ENCODE data around the gene HPD.
"Not testable (repeated sequence)": the region's sequence is repeated elsewhere in the genome, so short reads cannot be mapped to it uniquely, and the experiment has no call there.

The HPD gene

DNA sequence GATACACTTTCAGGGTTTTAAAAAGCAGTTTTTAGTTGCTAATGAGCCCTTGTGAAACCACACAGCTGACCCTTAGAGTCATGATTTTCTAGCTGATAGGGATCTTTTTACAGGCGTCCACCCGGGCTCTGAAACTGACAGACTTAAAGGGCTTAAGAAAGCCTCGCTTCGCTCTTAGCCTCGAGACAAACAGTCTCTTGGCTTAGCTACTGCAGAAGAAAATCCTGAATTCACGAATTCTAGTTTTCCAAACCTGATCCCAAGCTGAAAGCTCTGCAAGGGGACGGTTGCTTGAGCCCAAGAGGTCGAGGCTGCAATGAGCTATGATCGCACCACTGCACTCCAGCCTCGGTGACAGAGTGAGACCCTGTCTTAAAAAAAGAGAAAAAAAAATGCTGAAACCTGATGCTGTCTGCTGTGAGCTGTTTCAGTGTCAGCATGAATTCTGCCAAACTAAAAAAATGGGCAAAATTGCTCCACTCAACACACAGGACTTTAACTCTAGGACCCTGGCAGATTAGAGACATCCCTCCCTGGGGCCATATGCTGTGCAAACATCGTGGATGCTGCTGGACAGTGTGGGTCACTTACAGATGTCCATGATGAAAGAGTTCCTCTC, 3.1 kb upstream of the HPD start:
- DNase-seq: no peak

- not testable (repeated sequence) for DNase-seq
Observed at GRCh38 chr12:121860699-121861098, 2.0 kb upstream of the HPD start.

GRCh38 chr12:121860257-121860656, 1.6 kb upstream of the HPD start:
- no peak for DNase-seq

DNA sequence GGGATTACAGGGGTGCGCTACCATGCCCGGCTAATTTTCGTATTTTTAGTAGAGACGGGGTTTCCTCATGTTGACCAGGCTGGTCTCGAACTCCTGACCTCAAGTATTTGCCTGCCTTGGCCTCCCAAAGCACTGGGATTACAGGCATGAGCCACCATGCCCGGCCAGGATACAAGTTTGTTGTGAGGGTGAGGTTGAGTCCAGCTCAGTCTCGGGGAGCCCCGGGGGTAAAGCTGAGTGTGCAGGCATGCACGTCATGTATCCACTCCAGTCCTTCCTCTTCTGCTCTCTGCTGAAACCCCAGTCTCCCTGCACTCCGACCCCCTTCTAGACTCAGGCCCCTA, 369 bp downstream of the HPD start:
- DNase-seq: no peak

GRCh38 chr12:121857322-121858246, 1.1 kb downstream of the HPD start:
- peak; percentile 23 for DNase-seq

- DNase-seq: not testable (repeated sequence)
Observed at GRCh38 chr12:121852392-121852791, 6.3 kb downstream of the HPD start.

DNA sequence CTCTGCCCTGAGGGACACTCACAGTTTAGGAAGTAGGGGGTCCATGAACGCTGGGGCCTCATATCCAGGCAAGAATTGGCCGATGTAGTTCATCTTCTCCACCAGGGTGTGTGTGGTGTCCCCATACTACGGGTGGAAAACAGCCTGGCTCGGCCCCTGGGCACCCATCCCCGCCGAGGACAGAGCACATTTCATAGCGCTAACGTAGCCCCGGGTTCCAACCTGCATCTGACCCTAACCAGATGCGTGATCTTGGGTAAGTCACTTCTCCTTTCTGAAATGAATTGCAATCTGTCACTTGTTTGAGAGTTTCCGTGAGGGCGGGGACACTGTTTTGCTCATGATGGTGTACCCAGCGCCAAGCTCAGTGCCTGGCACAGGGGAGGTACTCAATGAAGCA, 9.0 kb downstream of the HPD start:
- peak; percentile 25 for DNase-seq

- no peak for DNase-seq
Observed at GRCh38 chr12:121849211-121849610, 9.4 kb downstream of the HPD start.

- DNase-seq: no peak
Observed at GRCh38 chr12:121845701-121846100, 13.0 kb downstream of the HPD start.

DNA sequence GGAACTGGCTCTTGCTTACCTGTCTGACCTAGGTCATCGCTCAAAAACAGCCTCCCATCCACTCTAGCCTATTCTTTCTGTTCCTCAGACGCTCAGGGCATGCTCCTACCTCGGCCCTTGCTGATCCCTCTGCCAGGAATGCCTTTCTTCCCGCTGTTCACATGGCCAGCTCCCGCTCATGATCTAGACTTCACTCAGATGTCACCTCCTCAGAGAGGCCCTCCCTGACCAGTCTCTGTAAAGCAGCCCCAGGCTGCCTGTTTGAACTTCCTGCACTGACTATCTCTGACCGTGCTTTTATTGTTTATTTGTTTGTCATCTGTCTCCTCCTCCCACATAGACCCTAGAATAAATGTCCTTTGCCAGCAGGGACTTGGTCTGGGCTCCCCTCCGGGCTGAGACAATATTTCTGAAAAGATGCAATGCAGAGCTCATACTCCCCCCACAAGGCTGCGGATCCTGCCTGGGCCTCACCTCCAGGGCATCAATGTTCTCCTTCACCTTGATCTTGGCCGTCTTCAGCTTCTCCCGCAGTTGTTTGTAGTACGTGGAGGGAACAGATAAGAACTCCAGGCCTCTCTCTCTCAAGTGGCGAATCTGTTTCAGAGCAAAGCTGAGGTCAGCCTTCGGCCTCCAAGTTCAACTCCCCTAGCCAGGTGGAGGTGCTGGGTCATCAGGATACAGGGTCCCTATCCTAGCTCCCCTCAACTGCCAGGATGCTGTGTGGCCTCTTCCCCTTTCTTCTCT, 15.2 kb downstream of the HPD start:
- DNase-seq: no peak

DNA sequence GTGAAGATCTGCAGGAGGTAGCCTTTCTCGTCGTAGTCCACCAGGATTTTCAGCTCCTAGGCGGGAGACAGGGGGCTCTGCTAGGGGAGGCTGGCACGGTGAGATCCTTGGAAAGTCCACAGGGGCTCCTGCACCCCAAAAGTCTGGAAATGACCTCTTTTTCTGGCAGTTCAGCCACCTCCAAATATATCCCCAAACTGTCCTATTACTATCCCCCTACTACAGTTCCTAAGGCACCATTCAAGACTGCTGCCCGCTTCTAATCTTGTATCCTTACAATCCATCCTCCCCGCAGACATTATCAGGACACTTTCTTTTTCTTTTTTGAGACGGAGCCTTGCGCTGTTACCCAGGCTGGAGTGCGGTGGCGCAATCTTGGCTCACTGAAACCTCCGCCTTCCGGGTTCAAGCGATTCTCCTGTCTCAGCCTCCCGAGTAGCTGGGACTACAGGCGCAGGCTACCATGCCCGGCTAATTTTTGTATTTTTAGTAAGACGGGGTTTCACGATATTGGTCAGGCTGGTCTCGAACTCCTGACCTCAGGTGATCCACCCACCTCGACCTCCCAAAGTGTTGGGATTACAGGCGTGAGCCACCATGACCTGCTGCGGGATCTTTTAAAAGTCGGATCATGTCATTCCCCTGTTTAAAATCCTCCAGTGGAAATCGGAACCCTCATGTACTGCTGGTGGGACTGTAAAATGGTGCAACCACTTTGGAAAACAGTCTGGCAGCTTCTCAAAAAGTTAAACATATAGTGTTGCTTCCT, 18.5 kb downstream of the HPD start:
- DNase-seq: peak; percentile 41

DNA sequence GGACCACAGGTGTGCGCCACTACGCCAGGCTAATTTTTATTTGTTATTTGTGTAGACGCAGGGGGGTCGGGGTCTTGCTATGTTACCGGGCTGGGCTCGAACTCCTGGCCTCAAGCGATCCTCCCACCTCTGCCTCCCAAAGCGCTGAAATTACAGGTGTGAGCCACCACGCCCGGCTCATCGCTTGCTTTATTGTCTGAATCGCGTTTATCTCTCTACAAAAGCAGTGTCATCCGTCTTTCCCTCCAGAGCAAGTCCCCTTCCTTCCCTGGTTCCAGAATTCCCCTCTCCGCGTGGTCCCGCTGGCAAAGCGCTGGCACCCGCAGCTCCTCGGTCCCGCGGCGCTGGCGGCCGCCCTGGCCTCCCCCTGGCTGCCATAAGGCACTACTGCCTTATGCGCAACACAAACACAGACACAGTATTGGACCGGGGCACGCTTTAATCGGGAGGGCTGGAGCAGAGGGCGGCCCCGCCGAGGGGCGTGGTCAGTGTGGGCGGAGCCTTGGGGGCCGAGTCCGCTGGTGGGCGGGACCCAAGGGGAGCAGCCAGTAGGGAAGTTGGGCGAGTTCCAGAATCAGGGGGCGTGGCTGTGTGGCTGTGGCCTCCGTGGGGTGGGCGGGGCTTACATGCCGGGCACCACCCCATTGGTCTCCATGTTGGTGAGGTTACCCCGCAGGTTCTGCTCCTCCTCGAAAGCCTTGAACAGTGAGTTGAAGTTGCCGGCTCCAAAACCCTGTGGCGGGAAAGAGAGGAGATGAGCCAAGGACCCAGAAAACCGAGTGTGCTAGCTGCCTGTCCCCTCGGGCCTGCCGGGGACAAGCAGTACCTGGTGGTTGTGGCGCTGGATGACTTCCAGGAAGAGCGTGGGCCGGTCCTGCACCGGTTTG, 19.3 kb downstream of the HPD start:
- DNase-seq: peak; percentile 100

DNA sequence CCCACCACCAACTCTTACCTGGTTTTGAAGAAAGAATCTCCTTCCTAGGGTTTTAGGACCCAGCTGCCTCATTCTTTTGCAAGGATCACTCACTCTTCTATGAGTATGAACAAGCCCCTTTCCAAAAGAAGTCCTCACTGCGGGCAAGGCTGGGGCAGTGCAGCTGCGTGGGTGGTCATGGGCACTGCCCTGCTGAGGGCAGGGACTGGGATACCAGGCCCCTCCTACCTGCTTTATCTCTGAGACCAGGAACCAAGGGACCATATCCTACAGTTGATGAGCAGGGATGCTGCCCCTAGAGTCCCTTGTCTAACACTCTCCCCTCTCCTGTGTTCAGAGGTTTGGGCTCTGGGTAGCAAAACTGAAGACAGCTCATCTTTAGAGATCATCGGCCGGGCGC, 20.5 kb downstream of the HPD start:
- no peak for DNase-seq

GRCh38 chr12:121837680-121838079, 21.0 kb downstream of the HPD start:
- no peak for DNase-seq

GRCh38 chr12:121831571-121832245, 27.0 kb downstream of the HPD start:
- DNase-seq: no peak

GRCh38 chr12:121830588-121831265, 27.9 kb downstream of the HPD start:
- no peak for DNase-seq

DNA sequence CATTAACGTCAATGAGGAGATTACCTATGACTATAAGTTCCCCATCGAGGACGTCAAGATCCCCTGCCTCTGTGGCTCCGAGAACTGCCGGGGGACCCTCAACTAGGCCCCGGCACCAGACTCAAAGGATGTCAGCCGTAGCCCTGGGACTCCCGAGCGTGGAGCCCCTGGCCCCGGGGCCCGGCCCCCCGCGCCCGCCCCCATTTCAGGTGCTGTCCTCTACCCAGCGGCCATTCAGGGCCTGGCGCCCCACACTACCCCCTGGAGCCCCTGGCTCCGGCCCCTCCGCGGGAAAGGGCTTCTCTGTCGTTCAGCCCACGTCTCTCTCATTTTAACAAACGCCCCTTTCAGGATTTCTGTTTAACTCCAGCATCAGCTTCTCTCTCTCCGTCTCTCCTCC, 28.5 kb downstream of the HPD start:
- DNase-seq: no peak

GRCh38 chr12:121829250-121829918, 29.3 kb downstream of the HPD start:
- DNase-seq: no peak

DNA sequence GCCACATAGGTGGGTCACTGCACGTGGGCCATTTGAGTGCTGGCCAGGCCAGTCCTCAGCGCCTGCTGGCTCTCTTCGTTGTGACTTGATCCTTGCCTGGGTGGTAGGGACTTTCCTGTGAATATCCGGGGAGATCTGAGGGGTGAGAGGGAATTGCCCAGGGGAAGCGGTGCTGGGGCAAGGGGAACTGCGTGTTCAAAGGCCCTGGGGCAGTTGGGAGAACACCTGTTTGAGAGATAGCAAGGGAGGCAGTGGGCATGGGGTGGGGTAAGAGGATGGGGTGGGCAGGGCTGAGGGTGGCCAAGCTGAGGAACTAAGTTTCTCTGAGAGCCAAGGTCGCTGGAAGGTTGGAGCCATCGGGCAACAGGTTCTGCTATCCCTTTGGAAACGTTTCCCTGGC, 29.8 kb downstream of the HPD start:
- no peak for DNase-seq

DNA sequence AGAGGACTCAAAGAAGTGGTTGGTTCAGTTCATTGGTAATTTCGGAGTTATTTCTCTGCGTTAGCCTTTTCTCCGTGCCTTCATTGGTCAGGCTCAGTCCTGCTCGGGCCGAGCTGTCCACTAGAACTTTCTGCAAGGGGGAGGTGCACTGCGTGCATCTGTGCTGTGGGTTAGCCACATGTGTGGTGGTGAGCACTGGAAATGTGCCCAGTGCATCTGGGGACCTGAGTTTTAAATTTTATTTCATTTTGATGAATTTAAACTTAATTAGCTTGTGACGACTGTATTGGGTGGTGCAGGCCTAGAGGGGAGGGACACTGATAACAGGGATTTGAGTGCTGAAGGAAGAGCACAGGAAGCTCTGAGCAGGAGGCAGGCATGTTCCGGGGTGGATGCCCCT, 30.4 kb downstream of the HPD start:
- DNase-seq: no peak
